HG03378 (cell line): Measurements from ENCODE around the gene CALM1.
"Not testable (repeated sequence)": the region's sequence is repeated elsewhere in the genome, so short reads cannot be mapped to it uniquely, and the experiment has no call there.

Experiments
- ATAC-seq: cut with Tn5 transposase; IDR thresholded peaks from one replicate; pipeline ENCODE4 v1.9.1; 2021; ENCODE audit warnings: mild to moderate bottlenecking, moderate library complexity; ENCODE audit not compliant: unreplicated experiment

Gene CALM1

DNA sequence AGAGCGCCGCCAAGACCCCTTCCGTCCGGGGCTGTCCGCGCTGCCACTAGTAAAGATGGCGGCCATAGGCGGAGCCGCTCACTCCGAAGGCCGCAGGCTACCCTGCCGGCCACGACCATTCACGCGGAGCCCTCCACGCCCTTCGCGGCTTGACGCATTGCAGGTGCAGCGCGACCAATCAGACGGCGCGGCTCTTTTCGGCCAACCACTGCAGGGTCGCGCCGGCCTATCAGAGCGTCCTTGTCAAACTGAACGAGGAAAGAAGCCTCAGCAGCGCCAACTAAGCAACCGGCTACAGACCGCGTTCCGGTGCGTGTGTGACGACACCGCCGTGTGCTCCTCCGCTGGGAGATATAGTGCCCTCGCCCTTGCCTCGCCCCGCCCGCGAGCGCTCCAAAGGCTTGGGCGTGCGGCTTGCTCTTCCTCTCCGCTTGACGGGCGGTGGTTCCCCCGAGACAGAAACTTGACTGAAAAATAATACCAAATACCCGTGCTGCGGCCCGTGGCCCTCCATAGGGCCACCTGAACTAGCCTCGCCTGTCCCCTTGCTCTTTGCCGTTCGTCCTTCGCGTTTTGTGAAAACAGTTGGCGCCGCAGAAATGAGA is 13.6 kb upstream of the CALM1 start:
- peak; percentile 93 for ATAC-seq

DNA sequence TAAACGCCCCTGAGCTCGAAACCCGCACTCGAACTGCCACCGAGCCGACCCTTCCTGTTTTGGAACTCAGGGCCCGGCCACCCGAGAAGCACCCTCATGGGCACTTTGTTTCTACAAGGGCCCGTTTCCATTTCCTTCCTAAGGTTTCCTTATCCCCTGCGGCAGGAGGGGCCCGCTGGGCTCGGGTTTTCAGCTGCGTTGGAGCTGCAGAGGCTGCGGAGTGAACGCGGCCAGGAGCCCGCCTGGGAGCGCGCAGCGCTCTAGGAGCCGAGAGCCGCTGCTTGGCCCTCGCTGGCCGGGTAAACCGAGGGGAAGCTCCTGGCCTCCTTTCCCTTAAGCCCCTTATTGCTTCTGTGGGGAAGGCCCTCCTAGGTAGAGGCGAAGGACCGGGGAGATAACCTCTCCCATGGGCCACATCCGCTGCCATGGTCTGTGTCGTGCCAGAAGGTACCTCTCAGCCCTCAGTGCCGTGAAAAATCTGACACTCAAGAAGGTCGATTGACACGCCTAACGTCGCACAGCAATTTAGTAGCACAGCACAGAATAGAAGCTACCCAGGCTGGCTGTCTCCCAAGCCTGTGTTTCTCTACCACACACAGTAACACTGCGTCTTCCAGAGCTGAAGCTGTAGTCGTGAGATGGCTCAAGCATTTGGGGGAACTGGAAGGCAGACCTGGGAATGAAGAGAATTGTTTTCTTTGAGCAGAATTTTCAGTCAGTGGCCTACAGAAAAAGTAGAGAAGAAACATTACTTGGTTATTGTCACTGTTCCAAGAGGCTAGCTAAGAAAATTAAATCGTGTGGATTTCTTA is 12.9 kb upstream of the CALM1 start:
- no peak for ATAC-seq

DNA sequence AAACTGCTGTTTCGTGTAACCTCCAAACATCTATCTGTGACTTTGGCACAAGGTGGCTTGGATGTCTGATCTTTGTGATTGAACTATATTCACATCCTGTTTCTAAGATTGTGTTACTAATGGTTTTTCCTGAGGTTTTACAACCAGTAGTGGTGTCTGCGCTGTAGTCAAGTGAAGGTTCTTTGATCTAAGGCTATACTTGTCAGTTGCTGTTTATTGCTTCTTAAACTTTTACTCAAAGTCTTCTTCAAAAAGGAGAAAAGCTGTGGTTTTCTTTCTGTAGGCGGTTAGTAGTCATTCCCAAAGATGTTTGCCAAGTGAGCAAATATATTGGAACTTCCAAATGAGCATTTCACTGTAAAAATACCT is 12.3 kb upstream of the CALM1 start:
- no peak for ATAC-seq

DNA sequence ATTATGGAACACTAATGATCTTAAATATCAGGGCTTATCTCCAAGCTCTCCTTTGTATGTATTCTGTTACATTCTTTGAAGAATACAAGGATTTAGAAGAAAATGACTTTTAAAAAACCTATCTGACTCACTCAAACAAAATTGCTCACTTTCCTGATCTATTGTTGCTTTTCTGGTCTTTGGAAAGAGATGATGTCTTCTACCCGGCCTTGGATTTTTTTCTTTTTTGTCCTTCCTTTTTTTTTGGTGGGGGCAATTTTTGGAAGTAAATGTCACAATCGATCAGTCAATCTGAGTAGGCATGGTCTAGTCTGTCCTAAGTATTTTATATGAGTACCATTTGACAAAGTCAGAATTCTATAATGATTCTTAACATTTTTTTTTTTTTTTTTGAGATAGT is 10.5 kb upstream of the CALM1 start:
- no peak for ATAC-seq

DNA sequence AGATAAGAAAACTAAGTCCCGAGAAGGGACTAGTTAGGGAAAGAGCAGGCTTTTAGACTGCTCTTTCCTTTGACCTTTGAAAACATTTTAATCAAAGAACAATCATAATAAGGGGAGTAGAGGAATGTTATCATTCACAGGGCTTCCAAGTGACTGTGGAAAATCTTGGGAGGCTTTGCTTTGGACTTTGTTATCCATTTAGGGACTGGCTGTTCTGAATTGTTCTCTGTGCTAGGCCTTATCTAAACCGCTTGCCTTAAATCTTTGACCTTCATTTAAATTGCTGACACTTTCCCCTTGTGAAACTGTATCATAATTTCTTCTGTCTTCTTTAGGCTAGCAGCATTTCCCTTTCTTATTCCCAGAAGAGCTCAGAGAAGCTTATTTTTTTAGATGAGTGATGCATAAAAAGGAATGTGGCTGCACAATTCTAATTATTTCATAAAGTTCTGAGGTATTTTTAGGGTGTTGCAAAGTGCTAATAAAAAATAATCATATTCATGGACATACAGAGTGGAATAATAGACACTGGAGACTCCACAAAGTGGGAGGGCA is 9.5 kb upstream of the CALM1 start:
- no peak for ATAC-seq

DNA sequence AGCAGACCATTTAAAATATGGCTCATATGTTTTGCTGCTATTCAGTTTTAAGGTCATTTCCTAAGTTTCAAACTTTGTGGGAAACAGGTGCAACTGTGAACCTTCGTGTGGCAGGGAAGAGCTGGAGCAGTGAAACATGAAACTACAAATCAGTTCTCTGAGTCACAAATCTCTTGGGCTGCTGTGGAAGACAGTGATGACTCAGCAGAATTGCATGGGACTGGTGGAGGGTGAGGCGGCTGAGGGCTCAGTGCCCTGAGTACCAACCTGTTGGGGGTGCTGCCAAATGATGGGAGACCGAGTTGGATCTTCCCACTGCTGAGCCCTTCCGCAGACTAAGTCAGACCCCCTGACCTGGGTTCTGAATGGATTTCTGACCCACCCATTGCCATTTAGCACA is 8.4 kb upstream of the CALM1 start:
- ATAC-seq: no peak

DNA sequence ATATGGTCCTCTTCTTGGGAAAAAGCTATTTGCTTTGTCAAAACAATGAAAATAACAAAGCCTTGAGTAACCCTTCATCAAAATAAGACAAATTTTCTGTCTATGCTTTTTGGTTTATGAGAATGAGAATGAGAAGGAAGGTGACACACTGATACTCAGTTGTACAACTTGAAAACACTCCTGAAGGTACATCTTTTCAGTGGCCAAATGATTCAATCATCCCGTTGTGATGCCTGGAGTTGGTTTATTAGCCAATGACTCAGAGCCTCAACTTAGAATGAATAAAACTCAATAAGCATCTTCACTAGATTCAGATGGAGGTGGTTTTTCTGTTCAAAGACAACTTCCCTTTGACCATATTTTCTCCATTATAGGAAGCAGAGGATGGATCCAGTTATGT is 7.8 kb upstream of the CALM1 start:
- no peak for ATAC-seq

DNA sequence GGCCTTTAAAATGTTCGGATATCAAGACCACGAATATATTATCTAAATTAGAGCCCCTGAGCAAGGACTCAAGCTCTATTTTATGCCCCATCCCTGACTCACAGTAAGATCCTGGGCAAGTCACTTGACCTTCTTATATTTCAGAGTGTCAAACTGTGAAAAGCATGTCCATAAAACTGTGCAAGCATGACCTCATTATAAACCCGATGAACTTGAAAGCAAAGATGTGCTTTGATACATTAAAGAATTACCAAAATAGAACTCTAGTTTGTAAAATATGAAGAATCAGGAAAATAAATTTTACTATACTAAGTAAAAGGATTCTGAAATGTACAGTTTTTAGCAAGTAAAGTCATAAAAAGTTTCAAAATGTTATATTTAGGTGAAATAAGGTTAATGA is 2.9 kb upstream of the CALM1 start:
- no peak for ATAC-seq

DNA sequence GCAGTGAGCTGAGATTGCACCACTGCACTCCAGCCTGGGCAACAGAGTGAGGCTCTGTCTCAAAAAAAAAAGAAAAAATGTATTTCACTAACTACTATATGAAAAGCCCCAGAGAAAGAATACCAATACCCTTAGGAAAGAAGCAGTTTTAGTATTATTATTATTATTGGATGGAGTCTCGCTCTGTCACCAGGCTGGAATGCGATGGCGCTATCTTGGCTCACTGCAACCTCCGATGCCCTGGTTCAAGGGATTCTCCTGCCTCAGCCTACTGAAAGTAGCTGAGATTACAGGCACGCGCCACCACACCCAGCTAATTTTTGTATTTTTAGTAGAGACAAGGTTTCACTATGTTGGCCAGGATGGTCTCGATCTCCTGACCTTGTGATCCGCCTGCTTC is 2.0 kb upstream of the CALM1 start:
- ATAC-seq: not testable (repeated sequence)

DNA sequence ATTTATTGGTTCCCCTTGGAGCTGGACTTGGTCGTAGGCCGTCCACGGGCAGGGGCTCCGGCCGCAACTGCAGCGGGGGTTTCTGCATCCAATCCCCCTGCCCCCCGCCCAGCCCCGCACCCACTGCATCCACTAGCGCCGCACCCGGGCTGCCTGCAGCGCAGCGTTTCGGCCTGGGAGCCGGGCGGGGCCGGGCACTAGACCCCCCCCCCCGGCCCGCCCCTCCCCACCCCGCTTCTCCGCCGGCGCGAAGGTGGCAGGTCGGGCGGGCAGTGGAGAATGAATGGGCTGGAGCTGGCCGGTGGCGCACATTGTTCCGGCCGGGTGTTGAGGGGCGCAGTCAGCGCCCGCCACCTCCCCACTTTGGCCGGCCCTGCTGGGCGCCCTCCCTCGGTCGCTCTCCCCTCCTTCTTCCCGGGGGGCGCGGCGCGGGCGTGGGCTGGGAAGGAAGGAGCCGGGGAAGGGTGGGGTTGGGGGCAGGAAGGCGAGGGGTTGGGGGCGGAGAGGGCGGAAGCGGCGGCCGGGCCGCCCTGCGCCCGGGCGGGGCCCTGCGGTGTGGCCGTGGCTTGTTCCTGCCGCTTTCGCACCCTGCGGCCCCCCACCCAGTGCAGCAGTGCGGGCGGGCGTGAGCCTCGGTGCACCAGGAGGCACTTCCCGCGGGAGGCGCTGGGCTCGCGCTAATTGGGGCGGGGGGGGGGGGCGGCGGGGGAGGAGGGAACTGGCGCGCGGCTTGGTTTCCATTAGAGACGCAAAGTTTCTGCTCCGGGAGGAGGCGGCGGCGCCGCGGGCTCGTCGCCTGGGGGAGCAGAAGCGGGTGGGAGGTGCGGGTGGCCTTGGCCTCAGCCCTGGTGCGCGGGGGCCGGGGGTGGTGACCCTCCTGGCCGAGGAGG is 841 bp downstream of the CALM1 start:
- no peak for ATAC-seq

DNA sequence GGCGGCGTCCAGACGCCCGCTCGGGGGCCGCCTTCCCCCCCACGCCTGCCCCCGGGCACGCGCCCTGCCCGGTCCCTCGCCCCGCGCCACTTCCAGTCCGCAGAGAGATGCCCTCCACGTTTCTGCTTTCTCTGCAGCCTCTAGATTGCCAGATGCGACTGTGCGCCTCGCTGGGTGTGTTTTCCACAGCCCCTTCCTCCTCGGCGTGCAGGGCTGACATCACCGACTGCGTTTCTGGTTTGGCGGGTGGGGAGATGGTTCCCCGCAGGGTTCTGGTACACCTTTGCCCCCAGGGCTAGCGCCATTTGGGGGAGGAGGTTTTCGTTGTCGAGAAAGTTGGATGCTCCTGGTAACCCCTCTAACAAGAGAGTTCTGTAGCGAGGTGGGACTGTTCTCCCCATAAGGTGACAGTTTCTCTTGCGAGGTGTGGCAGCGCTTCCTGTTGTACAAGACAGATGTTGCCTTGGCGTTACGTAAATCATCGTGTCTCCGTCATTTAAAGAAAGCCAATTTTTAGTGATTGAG is 1.5 kb downstream of the CALM1 start:
- ATAC-seq: no peak

DNA sequence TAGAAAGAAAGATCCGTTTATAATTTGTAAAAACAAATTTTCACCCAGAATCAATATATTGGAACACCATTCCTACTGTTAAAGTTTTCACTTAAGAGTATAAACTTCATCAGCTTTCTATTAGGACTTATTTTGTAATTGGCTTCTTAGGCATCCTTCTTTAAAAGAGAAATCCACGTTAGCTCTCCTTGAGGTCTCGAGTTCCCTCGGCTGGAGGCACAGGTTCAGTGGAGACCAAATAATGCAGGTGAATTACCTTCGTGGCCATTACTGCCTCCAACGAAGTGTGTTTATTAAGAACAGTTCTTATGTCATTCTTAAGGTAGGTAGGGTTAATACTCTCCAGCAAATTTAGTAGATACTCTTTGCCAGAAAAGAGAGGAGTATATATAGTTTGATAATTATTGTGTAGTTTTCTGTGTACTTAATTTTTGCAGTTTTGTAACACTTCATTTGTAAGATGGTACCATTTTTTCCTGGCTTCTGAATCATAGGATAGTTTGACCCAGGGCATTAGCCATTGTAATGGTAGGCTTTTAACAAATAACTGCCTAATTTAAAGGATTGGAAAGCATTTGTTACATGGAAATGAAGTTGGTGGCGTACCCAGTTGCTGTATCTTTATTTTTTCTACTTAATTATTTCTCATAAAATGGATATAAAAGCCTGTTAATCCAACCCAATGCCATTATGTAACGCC is 2.2 kb downstream of the CALM1 start:
- no peak for ATAC-seq

DNA sequence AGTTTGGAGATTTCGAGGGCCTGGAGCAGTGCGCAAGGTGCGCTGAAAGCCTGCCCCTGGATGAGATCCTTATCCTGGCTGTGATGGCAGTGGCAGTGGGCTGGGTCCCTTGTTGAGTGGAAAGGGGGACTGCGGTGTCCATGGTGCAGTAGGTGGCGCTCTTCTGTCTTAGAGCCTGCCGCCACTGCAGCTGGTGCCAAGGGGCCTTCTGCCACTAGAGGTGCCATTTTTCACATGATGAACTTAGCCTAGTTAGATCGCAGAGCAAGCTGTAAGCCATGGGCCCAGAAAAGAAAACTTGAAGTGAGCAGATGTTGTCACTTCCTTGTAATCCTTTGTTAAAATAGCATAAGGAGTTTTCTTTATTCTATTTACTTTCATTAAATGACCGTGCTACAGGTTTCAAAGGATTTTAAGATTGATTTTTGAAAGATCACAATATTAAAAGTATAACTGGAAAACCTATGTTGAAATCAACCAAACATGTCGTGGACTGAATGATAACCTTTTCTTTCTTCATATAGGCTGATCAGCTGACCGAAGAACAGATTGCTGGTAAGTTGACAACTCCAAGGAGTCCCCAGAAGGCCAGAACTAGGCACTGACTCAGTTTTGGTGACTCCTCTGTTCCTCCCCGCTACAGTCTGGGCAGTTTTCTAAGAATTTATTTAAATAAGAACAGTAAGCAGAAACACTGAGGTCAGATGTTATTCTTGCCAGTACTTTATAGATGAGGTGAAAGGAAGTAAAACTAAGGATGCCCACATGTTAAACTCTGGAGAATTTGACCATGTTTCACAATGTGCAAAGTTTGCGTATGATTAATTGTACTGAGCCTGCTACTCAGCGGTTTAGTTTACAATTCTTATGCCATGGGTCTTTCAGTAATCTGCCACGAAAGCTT is 3.0 kb downstream of the CALM1 start:
- ATAC-seq: peak; percentile 62

DNA sequence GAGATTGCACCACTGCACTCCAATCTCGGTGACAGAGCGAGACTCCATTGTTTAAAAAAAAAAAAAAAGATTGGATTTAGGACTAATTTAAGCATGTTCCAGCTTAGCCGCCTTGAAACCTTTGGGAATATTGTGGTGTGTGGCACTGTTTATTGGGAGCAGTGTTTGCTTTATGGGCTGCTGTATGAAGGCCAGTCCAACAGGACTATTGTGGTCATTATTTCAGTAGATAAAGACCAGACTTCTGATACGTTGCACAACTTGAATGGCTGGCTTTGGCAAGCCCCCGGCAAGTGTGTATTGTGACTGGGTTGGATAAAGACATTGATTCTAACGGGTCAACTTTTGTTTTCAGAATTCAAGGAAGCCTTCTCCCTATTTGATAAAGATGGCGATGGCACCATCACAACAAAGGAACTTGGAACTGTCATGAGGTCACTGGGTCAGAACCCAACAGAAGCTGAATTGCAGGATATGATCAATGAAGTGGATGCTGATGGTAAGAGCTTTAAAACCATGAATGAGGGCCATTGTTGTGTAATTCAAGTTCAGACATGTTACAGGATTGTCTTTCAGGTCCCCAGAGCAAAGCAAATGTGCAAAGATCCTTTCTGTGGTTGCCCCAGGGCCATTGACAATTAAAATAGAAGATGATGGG is 4.2 kb downstream of the CALM1 start:
- ATAC-seq: no peak

DNA sequence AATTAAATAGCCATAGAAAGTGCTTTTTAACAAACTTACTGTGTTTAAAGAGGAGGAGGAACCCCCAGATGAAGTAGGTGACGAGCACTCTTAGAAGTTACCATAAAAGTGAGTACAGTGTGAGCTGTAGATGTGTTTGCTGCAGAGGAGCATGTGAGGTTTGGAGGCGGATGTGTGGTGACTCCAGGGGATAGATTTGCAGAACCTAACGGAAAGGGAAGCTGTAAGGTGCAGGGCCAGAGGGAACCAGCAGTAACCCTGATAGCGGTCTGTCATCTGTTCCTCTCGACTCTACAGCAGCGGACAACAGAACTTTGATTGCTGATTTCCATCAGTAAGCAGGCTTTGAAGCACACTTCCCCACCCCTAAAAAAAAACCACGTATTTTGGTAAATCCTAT is 5.2 kb downstream of the CALM1 start:
- no peak for ATAC-seq

DNA sequence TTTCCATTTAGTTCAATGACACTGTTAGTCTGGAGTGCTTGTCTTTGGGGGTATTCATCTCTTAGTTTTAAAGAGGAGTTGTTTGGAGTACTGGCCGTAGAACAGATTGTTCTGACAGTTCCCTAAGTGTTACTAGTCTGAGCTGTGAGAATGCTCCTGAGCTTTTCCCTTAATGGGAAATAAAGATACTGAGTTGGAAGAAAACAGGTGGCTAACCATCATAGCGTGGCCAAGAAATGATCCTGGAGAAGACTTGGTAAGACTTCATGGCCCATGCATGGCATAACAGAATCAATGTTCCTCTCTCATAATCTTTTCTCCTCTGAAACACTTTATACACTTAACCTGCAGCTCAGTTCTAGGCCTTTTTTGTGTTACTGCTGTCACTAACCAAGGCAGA is 6.2 kb downstream of the CALM1 start:
- ATAC-seq: no peak

DNA sequence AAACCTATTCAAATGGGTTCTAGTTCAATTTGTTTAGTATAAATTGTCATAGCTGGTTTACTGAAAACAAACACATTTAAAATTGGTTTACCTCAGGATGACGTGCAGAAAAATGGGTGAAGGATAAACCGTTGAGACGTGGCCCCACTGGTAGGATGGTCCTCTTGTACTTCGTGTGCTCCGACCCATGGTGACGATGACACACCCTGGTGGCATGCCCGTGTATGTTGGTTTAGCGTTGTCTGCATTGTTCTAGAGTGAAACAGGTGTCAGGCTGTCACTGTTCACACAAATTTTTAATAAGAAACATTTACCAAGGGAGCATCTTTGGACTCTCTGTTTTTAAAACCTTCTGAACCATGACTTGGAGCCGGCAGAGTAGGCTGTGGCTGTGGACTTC is 8.3 kb downstream of the CALM1 start:
- ATAC-seq: no peak

DNA sequence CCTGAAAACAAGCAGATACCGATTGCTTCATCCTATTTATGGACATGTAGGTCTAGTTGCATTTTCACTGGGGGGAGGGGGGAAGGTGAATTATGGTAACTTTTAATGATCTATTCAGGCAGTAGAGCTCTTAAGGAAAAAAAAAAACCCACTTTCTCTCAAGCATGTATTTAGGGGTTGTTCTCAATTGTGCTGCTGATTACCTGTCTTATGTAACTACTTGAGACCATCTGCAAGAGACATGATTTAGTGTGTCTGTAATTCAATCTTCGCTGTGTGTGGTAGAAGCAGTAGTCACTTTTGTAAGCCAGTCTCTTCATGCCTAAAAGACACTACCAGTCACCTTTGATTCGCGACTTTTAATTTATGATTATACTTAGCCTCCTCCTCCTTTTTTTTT is 8.9 kb downstream of the CALM1 start:
- ATAC-seq: no peak

DNA sequence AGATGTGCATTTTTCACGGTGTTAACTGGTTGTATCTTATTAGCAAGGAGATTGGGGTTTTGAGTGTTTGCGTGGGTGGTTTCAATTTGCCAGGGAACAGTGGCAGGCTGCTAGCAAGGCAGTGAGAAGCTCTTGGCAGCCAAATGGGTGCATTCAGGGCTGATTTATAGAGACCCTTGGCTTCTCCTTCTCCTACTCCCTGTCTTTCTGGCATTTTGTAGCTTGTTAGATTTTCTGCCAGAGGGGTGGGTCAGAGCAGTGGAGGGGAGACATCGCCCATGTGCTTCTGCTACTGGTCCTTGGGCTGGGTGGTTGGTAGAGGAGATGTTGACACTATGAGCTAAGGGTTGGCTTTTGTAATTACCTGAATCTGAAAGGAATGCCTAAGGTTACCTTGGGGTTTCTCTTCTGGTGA is 9.6 kb downstream of the CALM1 start:
- ATAC-seq: no peak
